CD4-positive, alpha-beta T cell treated with Interleukin-2 at 100 ng/mL for 4 hours (primary cell): Measurements from ENCODE around the gene LRRC27.
A peak's percentile ranks its signal among the peaks of the same experiment; 100 is the strongest.
"Not testable (repeated sequence)": the region's sequence is repeated elsewhere in the genome, so short reads cannot be mapped to it uniquely, and the experiment has no call there.

Source experiments
- DNase-seq: peaks from one replicate; pipeline ENCODE4 v3.0.0-alpha.2; 2020; ENCODE audit warnings: low spot score

LRRC27 gene

GRCh38 chr10:132337854-132338253, 5.9 kb downstream of the LRRC27 start:
- DNase-seq, result not testable (repeated sequence)

DNA sequence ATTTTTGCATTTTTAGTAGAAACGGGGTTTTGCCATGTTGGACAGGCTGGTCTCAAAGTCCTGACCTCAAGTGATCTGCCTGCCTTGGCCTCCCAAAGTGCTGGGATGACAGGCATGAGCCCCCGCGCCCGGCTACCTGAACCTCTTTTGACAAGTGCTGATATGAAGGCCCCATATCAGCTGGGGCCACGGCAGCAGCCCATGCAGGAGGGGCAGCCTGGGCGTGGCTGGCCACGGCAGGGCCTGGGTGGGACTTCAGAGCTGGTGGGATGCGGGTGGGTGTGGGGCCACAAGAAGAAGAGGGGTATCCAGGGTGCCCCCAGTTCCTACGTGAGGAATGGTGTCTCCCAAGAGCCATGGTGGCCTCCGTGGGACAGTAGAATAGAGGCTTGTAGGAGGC, 6.9 kb downstream of the LRRC27 start:
- DNase-seq, result no peak

DNA sequence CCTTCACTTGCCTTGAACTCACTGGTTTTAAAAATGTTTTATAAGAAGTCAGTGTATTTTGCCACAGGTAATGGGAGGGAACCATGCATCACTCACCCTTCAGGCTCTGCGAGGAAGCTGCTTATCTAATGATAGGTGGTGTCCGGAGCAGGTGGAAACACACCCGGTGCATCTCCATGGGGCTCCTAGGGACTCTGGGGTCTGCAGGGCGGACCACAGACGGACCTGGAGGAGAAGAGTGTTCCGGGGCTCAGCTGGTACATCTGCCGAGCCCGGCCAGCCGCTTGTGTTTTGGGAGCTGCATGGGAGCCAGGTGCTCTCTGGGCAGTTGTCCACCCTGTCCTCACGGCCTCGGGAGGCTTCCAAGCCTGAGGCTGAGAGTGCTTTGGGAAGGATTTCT, 7.3 kb downstream of the LRRC27 start:
- no peak for DNase-seq

DNA sequence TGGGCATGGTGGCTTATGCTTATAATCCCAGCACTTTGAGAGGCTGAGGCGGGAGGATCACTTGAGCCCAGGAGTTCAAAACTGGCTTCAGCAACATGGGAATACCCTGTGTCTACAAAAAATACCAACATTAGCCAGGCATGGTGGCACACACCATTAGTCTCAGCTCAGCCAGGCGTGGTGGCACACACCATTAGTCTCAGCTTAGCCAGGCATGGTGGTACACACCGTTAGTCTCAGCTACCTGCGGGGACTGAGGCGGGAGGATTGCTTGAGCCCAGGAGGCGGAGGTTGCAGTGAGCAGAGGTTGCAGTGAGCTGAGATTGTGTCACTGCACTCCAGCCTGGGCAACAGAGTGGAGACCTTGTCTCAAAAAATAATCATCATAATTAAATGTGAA, 9.0 kb downstream of the LRRC27 start:
- DNase-seq, result no peak

DNA sequence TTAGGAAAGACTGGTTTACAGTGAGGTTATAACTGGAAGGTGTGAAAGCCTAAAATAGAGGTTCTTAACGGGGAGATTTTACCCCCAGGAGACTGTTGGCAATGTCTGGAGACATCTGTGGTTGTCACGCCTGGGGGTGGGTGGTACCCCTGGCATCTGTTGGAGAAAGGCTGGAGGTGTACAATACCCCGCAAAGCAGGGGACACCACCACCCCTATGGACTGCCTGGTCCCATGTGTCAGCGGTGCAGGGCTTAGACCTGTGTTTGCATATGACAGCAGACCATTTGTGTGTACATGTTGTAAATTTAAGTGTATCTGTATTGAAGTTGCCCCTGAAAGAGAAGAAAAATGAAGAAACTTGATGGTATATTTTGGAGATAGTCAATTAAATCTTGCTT, 9.8 kb downstream of the LRRC27 start:
- no peak for DNase-seq

DNA sequence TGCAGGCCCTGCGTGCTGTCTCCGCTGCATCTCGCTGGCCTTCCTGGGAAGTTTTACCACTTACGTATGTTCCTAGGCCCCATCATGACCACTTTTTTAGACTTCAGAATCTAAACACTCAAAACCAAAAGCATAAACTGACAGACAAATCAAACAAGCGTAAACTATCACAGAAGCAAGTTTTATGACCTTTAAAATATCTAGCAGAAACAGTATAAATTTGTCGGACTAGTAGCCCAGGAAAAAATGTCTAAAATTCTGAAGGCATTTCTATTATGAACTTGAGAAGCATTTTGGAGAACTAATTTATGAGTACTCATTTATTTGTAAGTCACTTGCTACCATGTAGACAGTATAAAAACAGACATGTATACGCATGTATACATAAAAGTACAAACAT, 10.6 kb downstream of the LRRC27 start:
- DNase-seq, result no peak

GRCh38 chr10:132344386-132344785, 12.4 kb downstream of the LRRC27 start:
- DNase-seq, result no peak

- DNase-seq, result no peak
These were observed 13.4 kb downstream of the LRRC27 start for GRCh38 chr10:132345345-132345744.

DNA sequence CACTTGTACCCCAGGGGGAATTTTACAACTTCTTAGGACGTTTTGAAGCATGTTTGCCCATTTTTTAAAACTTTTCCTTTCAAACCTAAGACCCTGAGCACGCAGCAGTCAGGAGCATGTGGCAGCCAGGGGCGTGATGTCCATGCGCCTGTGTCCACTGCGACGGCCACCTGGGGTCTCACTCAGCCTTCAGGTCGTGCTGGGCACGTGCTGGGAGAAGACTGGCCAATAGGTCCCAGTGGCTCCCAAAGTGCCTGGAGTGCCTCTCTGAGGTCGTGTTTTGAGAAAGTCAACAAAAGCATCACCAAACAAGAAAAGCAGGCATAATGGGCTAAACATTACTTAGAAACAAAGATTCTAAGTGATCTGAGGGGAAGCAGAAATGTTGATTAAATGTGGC, 14.8 kb downstream of the LRRC27 start:
- no peak for DNase-seq

GRCh38 chr10:132347211-132347930, 15.4 kb downstream of the LRRC27 start:
- DNase-seq, result no peak

- DNase-seq, result no peak
These were observed 15.9 kb downstream of the LRRC27 start for GRCh38 chr10:132347931-132348267.

GRCh38 chr10:132349766-132350165, 17.8 kb downstream of the LRRC27 start:
- no peak for DNase-seq

DNA sequence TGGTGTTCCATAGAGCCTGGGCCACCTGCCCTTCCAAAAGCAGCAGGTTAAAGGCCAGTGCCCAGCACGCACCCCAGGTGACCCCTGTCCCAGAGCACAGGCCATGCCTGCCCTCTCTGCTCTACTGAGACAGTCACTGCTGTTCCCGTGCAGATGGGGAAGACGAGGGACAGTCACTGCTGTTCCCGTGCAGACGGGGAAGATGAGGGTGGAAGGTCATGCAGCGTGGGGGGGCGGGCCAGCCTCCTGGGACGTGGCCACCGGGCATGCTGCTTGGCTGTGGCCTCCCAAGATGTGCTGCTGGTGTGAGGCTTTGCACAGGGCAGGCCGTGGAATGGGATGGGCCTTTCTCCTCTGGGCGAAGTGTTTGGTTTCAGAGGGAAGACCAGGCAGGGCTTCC, 18.4 kb downstream of the LRRC27 start:
- DNase-seq, result no peak

GRCh38 chr10:132350946-132351345, 19.0 kb downstream of the LRRC27 start:
- no peak for DNase-seq

- DNase-seq, result no peak
These were observed 19.6 kb downstream of the LRRC27 start for GRCh38 chr10:132351611-132352010.

- peak; percentile 75 for DNase-seq
These were observed 20.7 kb downstream of the LRRC27 start for GRCh38 chr10:132352462-132353308.

GRCh38 chr10:132353456-132354355, 21.7 kb downstream of the LRRC27 start:
- no peak for DNase-seq

DNA sequence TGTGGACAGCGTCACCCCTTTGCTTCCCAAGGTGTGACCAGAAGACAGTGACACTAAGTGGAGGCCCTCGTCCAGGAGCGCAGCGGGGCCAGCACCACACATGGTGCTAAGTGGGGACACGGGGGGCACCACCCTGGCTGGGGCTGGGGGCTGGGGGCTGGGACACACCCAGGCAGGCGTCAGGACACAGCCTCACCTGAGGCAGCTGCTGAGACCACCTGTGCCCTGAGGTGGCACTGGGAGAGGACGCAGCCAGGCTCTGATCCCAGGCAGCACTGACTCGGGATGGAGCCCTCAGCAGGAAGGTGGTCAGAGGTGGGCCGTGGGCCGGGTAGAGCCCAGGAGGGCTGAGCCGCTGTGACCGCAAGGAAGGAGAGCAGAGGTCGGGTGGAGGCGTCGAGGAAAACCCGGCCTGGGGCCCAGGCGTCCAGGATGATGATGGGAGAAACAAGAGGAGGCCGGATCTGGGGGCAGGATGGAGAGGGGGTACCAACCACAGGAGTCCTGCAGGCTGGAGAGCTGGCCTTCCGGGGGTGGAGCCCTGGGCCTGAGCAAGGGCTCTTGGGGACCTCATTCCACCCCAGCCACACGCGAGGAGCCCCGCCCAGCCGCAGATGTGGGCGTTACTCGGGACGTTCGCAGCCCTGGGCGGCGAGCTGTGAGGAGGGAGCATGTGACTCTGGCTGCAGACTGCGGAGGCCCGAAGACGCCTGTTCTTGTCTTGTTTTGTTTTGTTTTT, 22.5 kb downstream of the LRRC27 start:
- no peak for DNase-seq

GRCh38 chr10:132355297-132355696, 23.3 kb downstream of the LRRC27 start:
- DNase-seq, result no peak

- no peak for DNase-seq
These were observed 23.8 kb downstream of the LRRC27 start for GRCh38 chr10:132355754-132356153.

GRCh38 chr10:132356621-132357195, 24.7 kb downstream of the LRRC27 start:
- DNase-seq, result no peak
